NOMO-1 (cell line): ENCODE results near the gene ENTPD8.

Experiments used
- DNase-seq, 2 experiments: peaks; one replicate each; lab custom pipeline; 2025; ENCODE audit not compliant: unreplicated experiment in 2 of 2; lab: John Stamatoyannopoulos, UW

ENTPD8 gene, protein sequence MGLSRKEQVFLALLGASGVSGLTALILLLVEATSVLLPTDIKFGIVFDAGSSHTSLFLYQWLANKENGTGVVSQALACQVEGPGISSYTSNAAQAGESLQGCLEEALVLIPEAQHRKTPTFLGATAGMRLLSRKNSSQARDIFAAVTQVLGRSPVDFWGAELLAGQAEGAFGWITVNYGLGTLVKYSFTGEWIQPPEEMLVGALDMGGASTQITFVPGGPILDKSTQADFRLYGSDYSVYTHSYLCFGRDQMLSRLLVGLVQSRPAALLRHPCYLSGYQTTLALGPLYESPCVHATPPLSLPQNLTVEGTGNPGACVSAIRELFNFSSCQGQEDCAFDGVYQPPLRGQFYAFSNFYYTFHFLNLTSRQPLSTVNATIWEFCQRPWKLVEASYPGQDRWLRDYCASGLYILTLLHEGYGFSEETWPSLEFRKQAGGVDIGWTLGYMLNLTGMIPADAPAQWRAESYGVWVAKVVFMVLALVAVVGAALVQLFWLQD

GRCh38 chr9:137441289-137441934 lies at the start of gene ENTPD8:
Gene ENTPD8, minus strand, starts transcription at chr9:137441357. Its CDS starts 3,072 bp downstream, at chr9:137438285.
- peak; percentile 40 to 63 for DNase-seq

DNA sequence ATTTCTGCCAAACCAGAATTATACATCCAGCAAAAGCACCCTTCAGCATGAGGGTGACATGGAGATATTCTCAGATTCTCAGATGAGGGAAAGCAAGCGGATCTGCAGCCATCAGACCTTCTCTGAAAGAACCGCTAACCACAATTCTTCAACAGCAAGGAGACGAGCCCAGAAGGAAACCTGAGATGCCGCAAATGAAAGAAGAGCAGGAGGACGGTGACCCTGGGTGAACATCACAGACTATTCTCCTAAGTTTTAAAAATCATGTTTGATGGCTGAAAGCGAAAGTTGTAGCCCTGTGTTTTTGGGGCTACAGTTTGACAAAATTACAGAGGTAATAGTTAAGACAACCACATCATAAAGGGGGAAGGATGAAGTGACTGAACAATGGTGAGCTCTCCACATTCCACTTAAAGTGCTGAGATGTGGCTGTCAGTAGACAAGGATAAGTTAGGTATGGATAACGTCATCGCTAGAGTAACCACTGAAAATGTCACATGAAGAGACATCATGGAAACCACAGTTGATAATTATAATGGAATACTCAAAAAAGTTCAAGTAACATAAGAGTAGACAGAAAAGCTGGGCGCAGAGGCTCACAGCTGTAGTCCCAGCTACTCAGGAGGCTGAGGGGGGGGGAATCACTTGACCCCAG lies 49.5 kb upstream of the ENTPD8 start:
- DNase-seq = no peak

- no peak for DNase-seq
These were observed 47.7 kb upstream of the ENTPD8 start for GRCh38 chr9:137488906-137489305.

- DNase-seq = no peak
These were observed 47.1 kb upstream of the ENTPD8 start for GRCh38 chr9:137488327-137488653.

DNA sequence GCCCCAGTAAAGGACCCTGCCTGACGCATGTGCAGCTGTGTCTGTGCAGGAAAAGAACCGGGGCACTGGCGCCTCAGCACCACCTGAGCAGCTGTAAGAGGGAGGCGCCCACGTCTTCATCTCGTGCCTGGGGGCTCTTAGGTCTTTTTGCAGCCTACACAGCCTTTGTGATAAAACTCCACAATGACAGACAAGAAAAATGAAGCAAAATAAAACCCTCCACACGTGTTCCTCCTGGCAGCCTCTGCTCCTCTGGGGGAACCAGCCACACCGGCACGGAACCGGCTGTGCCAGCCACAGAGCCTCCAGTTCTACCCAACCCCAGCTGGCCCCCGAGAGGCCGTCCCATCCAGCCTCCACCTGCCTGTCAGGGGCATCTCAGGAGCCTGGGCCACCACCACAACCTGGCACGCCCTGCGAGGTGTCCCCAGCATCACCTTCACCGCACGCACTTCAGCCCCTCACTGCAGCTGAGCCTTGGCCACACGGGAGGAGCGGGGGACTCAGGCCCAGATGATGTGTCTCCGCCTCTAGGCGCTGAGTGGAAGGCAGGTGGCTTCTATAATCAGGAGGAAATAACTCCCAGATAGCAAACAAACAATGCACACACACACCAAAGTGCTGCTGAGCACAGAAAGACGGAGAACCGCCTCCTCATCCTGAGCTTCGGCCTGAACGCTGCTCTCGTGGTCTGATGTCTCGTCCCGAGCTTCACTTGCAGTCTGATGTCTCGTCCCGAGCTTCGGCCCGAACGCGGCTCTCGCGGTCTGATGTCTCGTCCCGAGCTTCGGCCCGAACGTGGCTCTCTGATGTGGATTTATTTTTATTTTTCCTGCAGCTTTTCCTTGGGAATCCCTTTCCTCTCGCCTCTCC lies 46.5 kb upstream of the ENTPD8 start:
- DNase-seq = no peak

DNA sequence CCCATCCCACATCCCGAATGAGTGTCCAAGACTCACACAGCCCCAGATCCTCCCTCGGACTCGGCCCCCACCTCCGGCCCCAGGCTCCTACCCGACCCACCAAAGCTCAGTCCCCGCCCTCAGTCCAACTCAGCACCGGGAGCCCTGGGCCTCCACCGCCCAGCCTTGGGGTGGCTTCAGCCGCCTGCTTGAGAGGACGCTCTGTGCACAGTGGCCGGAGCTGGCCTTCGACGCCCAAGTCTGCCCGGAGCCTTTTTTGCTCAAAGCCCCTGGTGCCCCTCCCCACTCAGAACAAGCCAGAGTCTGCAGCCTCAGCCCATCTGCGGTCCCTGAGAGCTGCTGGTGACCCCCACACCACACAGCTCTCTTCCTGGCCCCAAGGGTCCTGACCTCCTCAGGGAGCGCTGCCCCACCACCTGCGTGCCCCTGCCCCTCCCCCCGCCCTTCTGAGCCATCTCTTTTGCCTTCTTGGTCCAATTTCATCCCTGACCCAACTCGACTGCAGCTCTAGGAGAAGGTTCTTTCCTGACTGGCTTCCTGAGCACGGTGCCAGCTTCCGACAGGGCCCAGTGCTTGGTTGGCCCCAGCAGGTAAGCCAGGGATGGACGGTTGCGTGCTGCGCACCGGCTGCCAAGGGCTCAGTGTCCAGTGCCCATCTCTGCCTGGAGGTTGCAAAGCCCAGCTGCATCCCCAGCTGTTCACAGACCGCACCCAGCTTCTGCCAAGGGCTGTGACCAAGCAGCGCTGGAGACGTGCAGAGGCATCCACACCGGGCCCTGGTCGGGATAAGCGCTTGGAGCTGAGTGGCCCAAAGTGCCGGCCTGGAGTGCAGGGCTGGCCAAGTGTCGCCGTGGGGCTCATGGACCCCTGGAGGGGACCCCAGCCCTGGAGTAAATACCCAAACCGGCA lies 45.6 kb upstream of the ENTPD8 start:
- DNase-seq = no peak

DNA sequence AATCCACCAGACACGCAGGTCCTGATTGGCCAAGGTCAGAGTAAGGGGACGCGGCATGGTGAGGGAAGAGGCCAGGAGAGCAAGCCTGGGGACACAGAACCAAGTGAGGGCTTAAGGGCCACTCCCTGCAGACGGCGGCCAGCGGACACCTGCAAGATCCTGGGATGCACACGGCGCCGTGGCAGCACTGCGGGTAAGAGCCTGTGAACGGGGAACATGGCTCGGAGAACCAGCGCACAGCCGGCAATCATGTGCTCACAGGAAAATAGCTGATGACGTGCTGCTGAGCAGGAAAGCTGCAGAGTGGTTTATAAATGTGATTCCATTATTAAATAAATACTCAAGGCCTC lies 45.0 kb upstream of the ENTPD8 start:
- DNase-seq = no peak

GRCh38 chr9:137485343-137486140 lies 44.4 kb upstream of the ENTPD8 start:
- no peak for DNase-seq

- no peak for DNase-seq
These were observed 43.6 kb upstream of the ENTPD8 start for GRCh38 chr9:137484551-137485315.

DNA sequence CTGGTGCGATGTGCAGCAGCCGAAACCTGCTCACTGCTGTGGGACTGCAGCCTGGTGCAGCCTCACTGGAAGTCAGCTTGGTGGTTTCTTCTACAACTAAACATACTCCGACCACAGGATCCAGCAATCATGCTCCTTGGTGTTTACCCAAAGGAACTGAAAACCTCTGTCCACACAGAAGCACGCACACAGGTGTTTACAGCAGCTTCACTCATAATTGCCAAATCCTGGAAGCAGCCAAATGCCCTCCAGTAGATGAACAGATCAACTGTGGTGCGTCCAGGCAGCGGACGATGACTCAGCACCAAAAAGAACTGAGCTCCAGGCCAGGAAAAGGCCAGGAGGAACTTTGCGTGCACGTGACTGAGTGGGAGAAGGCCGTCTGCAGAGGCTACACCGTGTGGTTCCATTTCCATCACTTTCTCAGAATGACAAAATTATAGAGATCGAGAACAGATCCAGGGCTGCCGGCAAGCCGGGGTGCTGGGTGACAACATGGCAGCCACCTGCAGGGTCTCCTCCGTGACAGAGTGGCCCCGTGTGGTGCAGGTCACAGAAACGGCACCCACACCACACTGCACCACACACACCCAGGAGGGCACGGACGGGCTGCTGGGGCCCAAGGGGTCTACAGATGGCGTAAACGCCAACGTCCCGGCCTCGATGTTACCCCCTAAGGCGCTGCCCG lies 41.1 kb upstream of the ENTPD8 start:
- peak; percentile 55 to 69 for DNase-seq

DNA sequence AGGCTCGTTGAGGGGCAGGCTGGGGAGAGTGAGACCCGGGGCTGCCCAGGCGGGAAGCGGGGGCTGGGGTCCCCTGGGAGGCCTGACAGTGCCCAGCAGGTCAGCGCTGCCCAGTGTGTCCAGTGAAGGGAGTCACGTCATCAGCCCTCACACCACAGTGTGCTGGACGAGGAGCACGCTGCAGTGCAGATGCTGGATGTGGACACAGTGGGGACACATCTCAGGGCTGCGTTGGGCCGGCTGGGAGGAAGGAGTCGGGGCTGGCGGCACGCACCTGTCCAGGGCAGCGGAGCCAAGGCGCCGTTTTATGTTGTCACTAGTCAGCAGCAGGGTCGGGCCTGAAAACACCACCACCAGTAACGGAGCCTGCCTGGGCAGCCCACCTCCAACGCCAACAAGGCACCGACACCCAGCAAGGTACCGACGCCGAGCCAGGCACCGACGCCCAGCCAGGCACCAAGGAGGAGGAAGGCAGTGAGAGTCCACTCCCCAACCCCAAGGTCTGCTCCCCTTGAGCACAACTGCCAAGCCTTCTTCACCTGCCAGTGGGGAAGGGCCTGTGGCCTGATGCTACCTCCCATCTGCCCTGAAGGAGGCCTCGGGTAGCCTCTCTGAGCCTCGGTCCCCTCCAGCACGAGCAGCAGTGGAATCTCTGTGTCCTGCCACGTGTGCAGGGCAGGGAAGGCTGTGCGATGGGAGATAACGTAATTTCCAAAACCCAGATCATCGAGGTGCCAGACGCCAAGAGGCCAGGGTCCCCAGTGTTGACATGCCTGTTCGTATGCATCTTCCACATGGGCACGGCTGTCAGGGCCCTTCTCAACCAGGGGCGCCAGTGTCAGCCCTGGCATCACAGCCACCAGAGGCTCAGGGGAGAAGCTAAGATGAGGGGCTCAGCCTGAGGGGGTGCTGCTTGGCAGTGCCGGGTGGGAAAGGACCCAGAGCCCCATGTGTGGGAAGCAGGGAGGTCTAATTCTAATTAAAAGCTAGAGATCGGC lies 39.8 kb upstream of the ENTPD8 start:
- DNase-seq = no peak

DNA sequence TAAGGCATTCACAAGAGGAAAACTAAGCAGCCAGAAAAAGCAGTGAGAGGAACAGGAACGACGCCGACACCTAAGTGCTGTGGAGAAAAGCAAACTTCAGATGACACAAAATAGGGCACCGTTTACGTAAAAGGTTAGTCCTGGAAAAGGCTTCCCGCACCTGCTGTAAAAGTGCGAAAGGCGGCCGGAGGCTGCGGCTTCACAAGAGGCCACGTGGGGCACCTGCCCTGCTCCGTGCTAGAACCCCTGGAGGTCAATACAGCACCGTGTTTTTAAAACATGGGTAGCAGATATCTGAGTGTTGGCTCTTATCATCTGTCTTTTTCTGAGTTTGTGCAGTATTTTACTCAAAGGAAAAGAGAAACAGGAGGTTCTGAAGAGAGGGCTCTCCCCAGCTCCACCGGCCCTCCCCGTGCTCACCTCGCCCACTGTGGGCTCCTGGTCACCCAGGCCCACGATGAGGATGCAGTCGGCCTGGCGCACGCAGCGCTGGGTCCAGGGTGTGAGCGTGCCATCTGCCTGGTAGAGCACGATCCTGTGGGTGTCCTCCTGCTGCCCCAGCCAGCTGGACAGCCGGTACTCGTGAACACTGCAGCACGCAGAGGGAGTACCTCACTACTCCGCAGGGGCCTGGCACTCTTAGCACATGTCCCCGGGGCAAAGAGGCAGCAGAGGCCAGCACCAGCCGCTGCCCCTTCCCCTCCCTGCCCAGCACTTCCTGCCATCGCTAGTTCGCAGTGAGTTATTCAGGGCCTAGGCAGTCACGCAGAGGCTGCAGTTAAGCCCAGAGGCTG lies 38.9 kb upstream of the ENTPD8 start:
- no peak for DNase-seq

DNA sequence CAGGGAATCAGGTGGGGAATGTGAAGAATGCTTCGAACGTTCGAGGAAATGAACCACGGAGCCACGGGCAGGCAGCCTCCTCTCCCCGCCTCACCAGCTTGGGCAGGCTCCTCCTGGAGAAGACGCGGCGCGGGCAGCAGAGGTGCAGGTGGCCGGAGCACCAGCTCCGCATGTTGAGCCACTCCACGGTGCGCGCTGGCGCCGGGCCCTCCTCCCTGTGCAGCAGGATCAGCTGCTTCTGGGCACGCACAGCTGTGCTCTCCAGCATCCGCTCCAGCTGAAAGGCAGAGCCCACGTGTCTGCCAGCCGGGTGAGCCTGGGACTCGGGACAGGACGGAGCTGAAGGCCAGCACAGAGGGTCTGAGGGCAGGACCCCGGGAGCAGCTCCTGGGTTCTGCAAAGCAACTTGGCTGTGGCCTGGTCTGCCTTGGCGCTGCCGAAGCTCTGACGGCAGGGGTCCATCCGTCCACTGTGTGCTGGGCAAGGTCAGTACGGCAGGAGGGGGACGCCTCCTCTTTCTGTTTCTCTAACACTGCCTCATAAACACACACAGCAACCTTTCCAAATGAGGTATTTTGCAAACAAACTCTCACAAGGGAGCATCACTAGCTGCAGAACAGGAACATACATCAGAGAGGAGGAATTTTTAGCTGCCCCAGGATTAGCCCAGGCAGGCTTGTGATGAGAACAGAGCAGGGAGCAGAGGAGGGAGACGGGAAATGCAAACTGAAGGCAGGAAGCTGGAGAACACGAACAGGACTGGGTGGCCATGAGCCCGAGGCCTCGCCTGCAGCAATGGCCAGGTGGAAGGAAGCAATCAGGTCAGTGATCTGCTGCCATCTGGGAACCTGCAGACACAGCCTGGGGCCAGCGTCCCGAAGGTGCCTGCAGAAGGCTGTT lies 38.1 kb upstream of the ENTPD8 start:
- DNase-seq = no peak

DNA sequence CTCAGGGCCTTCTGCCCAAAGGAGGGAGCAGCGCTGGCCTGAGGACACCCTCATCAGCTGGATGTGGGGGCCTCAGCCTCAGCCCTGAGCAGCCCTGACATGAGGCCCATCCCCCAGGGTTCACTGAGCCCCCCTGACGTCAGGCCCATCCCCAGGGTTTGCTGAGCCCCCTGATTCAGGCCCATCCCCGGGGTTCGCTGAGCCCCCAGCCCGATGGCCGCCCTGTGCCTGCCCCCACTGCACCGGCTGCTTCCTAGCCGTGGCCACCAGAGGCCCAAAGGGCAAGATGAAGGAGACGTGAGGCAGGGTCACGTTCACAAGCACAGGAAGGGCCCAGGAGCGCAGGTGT lies 37.4 kb upstream of the ENTPD8 start:
- no peak for DNase-seq
